ENCODE measurements around the gene BICDL1. TPM values are rescaled to one million over a fixed set of nuclear protein-coding genes. Genes with fewer than 3 reads are reported as not detected.

Gene BICDL1
- total and polyA plus RNA-seq, 2 of the 4 experiments (the other 2 are of a cell fraction): not detected

DNA sequence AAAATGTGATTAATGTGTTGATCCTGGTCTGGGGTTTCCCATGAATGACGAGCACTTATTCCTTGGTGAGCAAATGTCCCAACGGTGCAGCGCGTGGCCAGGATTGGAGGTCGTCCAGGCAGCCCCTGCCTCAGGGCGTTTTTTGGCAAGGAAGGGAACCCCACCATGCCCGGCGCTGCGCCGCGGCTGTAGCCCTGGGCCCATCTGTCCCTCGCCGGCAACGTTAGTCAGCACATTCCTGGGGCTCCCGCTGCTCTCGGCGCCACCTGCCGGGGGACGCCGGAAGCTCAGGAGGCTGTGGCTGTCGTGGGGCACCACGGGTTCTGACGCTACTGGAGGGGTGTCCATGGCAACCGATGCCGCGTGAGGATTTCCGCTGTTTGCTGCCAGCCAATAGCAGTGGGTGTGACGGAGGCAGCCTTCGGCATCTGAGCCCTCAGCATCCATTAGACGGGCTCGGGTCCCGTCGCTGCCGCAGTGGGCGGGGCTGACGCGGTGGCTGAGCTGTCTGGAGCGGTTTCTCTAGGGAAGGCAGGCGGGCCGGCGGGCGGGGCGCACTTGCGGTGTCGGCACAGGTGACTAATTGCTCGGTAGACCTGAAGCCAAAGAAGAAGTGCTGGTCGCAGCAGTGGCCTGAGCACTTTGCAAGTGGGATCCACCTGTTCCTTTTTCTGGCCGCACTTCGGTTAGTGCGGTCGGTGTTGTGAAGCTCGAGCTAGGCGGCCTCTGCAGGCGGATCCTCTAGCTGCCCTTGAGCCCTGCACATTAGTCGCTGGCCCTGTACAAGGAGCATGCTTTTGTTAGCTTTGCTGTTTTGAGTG is 98.0 kb downstream of the BICDL1 start (continued):
- TF ChIP-seq, protein P1, sequence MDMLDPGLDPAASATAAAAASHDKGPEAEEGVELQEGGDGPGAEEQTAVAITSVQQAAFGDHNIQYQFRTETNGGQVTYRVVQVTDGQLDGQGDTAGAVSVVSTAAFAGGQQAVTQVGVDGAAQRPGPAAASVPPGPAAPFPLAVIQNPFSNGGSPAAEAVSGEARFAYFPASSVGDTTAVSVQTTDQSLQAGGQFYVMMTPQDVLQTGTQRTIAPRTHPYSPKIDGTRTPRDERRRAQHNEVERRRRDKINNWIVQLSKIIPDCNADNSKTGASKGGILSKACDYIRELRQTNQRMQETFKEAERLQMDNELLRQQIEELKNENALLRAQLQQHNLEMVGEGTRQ (IDR thresholded peaks at IDR 0.05; ENCODE audit: low read depth, low read length): peak; percentile 86
- TF ChIP-seq MAZ (IDR thresholded peaks at IDR 0.05; ENCODE audit: borderline replicate concordance, low read depth, low read length) (peak; percentile 53; the same call in 1 of the 2 replicates), RCOR1 (IDR thresholded peaks at IDR 0.05; ENCODE audit: insufficient replicate concordance, low read length) (peak; percentile 70), POLR2A (IDR thresholded peaks at IDR 0.05; ENCODE audit: low read depth, low read length) (peak; percentile 36; the same call in 1 of the 2 replicates)

DNA sequence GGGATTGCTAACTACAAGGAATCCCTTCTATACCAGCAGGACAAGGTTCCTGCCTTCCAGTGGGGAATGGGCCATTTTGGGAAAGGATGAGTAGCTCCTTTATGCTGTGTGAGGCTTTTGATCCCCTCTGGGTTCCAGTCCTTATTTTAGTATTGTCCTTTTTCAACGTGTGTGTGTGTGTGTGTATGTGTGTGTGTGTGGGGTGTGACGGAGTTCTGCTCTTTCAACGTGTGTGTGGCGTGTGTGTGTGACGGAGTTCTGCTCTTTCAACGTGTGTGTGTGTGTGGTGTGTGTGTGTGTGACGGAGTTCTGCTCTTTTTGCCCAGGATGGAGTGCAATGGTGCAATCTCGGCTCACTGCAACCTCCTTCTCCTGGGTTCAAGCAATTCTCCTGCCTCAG is 100.1 kb downstream of the BICDL1 start:
- H3K27me3 ChIP-seq (ENCODE audit: control insufficient read depth, insufficient read depth, low read length): no peaks in the 10 kb centered on the region
- no peak overlapping the region for H4K8ac ChIP-seq (ENCODE audit: low read depth in 2 of 2, low read length in 2 of 2)
- H2BK20ac ChIP-seq (ENCODE audit: low read depth, low read length): no peak overlapping the region
- H3K27ac ChIP-seq (ENCODE audit: insufficient read depth, low read length): no peak overlapping the region
- H2AK9ac ChIP-seq (replicated peaks; ENCODE audit: low read depth, low read length, poor library complexity): no peak overlapping the region
- H3K9me1 ChIP-seq (ENCODE audit: insufficient read depth, low read length): 0 out of 2 replicates have a peak, but pooled peaks cover 8% of the 10 kb centered on the region
- H3K4me3 ChIP-seq (ENCODE audit: insufficient read depth, low read depth, low read length): no peak overlapping the region
- no peak overlapping the region for H3K4ac ChIP-seq (ENCODE audit: low read depth, low read length)
- H4K20me1 ChIP-seq (ENCODE audit: insufficient read depth, low read length): peaks cover 15% of the 10 kb centered on the region; the same call in 1 of the 2 replicates
- no peak overlapping the region for H2BK120ac ChIP-seq (ENCODE audit: low read depth, low read length)
- no peak overlapping the region for H4K5ac ChIP-seq (ENCODE audit: low read depth, low read length)
- no peak overlapping the region for H2BK15ac ChIP-seq (ENCODE audit: low read depth, low read length)
- no peak overlapping the region for H2AFZ ChIP-seq (replicated peaks; ENCODE audit: low read length, poor library complexity)
- intact Hi-C loops (cut with micrococcal nuclease): no loop called here
- CTCF ChIA-PET: no interaction called here
- POLR2A ChIA-PET (ENCODE audit: unreplicated experiment): no interaction called here
- H3K9me3 ChIP-seq (ENCODE audit: control insufficient read depth, insufficient read depth, low read length): no peaks in the 10 kb centered on the region
- H3K4me1 ChIP-seq (ENCODE audit: control insufficient read depth, insufficient read depth, low read length): no peaks in the 10 kb centered on the region; the same call in 1 of the 2 replicates
- H3K18ac ChIP-seq (ENCODE audit: low read depth, low read length): no peak overlapping the region
- no peak for ATAC-seq (ENCODE audit: low read depth)
- H2AK5ac ChIP-seq (ENCODE audit: low read depth, low read length): no peak overlapping the region
- DNase-seq: no peak
- no peak overlapping the region for H3K14ac ChIP-seq (replicated peaks; ENCODE audit: low read depth, low read length)
- peaks cover 0 to 6% of the 10 kb centered on the region in 2 experiments; a peak in 1 of 4 replicates for H3K79me1 ChIP-seq (ENCODE audit: low read depth in 1 of 2, low read length in 2 of 2)
- no peak overlapping the region for H3K23ac ChIP-seq (ENCODE audit: low read depth, low read length)
- H3K9ac ChIP-seq (ENCODE audit: low read depth, low read length): no peak overlapping the region
- WGBS, 2 experiments (ENCODE audit: extremely low coverage in 2 of 2, insufficient read length in 1 of 2): 0% methylated on average over 1 of the region's 8 CpGs; no CpG with 5 or more reads in 1 of the 2 experiments
- no TSS peak for BruUV-seq (replicated peaks)
- H3K56ac ChIP-seq (ENCODE audit: extremely low read depth, insufficient read depth, low read length): no peak overlapping the region
- H4K91ac ChIP-seq (ENCODE audit: insufficient read depth, low read depth, low read length): no peak overlapping the region
- dilution Hi-C loops (cut with HindIII; ENCODE audit: low sequenced_read_pairs, unreplicated experiment): no loop called here
- H2BK5ac ChIP-seq (ENCODE audit: low read depth, low read length, poor library complexity, severe bottlenecking): no peak overlapping the region
- peaks cover 12% of the 10 kb centered on the region; the same call in 1 of the 2 replicates for H3K36me3 ChIP-seq (ENCODE audit: control insufficient read depth, insufficient read depth, low read length)
- H3K4me2 ChIP-seq (ENCODE audit: low read depth, low read length): no peak overlapping the region
- in situ Hi-C loops (cut with MboI; ENCODE audit: low sequenced_read_pairs): no loop called here
- no peak for TF ChIP-seq FOS (IDR thresholded peaks at IDR 0.05; ENCODE audit: low read depth, low read length)
- TF ChIP-seq RAD21 (IDR thresholded peaks at IDR 0.05; ENCODE audit: low read length): no peak
- TF ChIP-seq RFX5 (IDR thresholded peaks at IDR 0.05; ENCODE audit: low read depth, low read length): no peak
- TF ChIP-seq SMC3 (IDR thresholded peaks at IDR 0.05; ENCODE audit: low read depth, low read length): no peak
- TF ChIP-seq, protein P2, sequence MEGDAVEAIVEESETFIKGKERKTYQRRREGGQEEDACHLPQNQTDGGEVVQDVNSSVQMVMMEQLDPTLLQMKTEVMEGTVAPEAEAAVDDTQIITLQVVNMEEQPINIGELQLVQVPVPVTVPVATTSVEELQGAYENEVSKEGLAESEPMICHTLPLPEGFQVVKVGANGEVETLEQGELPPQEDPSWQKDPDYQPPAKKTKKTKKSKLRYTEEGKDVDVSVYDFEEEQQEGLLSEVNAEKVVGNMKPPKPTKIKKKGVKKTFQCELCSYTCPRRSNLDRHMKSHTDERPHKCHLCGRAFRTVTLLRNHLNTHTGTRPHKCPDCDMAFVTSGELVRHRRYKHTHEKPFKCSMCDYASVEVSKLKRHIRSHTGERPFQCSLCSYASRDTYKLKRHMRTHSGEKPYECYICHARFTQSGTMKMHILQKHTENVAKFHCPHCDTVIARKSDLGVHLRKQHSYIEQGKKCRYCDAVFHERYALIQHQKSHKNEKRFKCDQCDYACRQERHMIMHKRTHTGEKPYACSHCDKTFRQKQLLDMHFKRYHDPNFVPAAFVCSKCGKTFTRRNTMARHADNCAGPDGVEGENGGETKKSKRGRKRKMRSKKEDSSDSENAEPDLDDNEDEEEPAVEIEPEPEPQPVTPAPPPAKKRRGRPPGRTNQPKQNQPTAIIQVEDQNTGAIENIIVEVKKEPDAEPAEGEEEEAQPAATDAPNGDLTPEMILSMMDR (conservative IDR thresholded peaks at IDR 0.05; ENCODE audit: low read depth, low read length): no peak
- TF ChIP-seq POLR2A (IDR thresholded peaks at IDR 0.05; ENCODE audit: low read depth, low read length): no peak
- TF ChIP-seq CHD1 (IDR thresholded peaks at IDR 0.05; ENCODE audit: low read depth, low read length): no peak
- TF ChIP-seq, protein P3, sequence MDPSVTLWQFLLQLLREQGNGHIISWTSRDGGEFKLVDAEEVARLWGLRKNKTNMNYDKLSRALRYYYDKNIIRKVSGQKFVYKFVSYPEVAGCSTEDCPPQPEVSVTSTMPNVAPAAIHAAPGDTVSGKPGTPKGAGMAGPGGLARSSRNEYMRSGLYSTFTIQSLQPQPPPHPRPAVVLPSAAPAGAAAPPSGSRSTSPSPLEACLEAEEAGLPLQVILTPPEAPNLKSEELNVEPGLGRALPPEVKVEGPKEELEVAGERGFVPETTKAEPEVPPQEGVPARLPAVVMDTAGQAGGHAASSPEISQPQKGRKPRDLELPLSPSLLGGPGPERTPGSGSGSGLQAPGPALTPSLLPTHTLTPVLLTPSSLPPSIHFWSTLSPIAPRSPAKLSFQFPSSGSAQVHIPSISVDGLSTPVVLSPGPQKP (IDR thresholded peaks at IDR 0.05; ENCODE audit: borderline replicate concordance, low read depth, low read length): no peak
- no peak for TF ChIP-seq NFE2L2 (IDR thresholded peaks at IDR 0.05; ENCODE audit: low read depth, low read length)
- TF ChIP-seq RCOR1 (IDR thresholded peaks at IDR 0.05; ENCODE audit: insufficient replicate concordance, low read length): no peak

Data from IMR-90 (cell line).